Embryonic facial prominence (tissue), 1 donor: ENCODE data around the gene MARK3.

Experiments
- DNase-seq: peaks from one replicate; pipeline ENCODE4 v3.0.0-alpha.2; 2016; ENCODE audit errors: extremely low spot score

The MARK3 gene

GRCh38 chr14:103537175-103537990 is 152.2 kb downstream of the MARK3 start:
- no peak for DNase-seq

- DNase-seq = no peak
Observed at GRCh38 chr14:103538291-103539055, 153.3 kb downstream of the MARK3 start.

GRCh38 chr14:103539056-103539825 is 154.0 kb downstream of the MARK3 start:
- no peak for DNase-seq

- no peak for DNase-seq
Observed at GRCh38 chr14:103540821-103541708, 155.8 kb downstream of the MARK3 start.

GRCh38 chr14:103541709-103542604 is 156.7 kb downstream of the MARK3 start:
- DNase-seq = no peak

- no peak for DNase-seq
Observed at GRCh38 chr14:103542605-103543088, 157.4 kb downstream of the MARK3 start.

- no peak for DNase-seq
Observed at GRCh38 chr14:103543140-103543539, 157.9 kb downstream of the MARK3 start.

- no peak for DNase-seq
Observed at GRCh38 chr14:103543721-103544387, 158.6 kb downstream of the MARK3 start.

GRCh38 chr14:103544388-103545218 is 159.4 kb downstream of the MARK3 start:
- no peak for DNase-seq

GRCh38 chr14:103545219-103545914 is 160.2 kb downstream of the MARK3 start:
- DNase-seq = no peak

- DNase-seq = no peak
Observed at GRCh38 chr14:103545915-103546651, 160.9 kb downstream of the MARK3 start.

- no peak for DNase-seq
Observed at GRCh38 chr14:103546652-103547454, 161.6 kb downstream of the MARK3 start.

GRCh38 chr14:103547455-103547940 is 162.3 kb downstream of the MARK3 start:
- DNase-seq = no peak

GRCh38 chr14:103547941-103548462 is 162.8 kb downstream of the MARK3 start:
- no peak for DNase-seq

- no peak for DNase-seq
Observed at GRCh38 chr14:103548463-103549351, 163.5 kb downstream of the MARK3 start.
